GM18907 (cell line): ENCODE data around the gene GON4L.
A peak's percentile ranks its signal among the peaks of the same experiment; 100 is the strongest.
"Not testable (repeated sequence)": the region's sequence is repeated elsewhere in the genome, so short reads cannot be mapped to it uniquely, and the experiment has no call there.

ENCODE experiments used
- ATAC-seq: cut with Tn5 transposase; IDR thresholded peaks from one replicate; pipeline ENCODE4 v1.9.1; 2021; ENCODE audit warnings: mild to moderate bottlenecking, moderate library complexity; ENCODE audit not compliant: unreplicated experiment

The GON4L gene

DNA sequence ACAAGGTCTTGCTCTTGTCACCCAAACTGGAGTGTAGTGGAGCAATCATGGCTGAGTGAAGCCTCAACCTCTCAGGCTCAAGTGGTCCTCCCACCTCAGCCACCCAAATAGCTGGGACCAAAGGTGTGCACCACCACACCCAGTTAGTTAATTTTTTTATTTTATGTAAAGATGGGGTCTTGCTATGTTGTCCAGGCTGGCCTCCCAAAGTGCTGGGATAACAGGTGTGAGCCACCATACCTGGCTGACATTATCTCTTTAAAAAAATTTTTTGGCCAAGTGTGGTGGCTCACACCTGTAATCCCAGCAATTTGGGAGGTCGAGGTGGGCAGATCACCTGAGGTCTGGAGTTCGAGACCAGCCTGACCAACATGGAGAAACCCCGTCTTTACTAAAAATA lies 98.0 kb downstream of the GON4L start:
- ATAC-seq: not testable (repeated sequence)

- not testable (repeated sequence) for ATAC-seq
These were observed 108.9 kb downstream of the GON4L start for GRCh38 chr1:155748141-155748540.

GRCh38 chr1:155747586-155747985 lies 109.4 kb downstream of the GON4L start:
- ATAC-seq: not testable (repeated sequence)

- ATAC-seq: peak; percentile 88
These were observed 111.5 kb downstream of the GON4L start for GRCh38 chr1:155745284-155746228.

DNA sequence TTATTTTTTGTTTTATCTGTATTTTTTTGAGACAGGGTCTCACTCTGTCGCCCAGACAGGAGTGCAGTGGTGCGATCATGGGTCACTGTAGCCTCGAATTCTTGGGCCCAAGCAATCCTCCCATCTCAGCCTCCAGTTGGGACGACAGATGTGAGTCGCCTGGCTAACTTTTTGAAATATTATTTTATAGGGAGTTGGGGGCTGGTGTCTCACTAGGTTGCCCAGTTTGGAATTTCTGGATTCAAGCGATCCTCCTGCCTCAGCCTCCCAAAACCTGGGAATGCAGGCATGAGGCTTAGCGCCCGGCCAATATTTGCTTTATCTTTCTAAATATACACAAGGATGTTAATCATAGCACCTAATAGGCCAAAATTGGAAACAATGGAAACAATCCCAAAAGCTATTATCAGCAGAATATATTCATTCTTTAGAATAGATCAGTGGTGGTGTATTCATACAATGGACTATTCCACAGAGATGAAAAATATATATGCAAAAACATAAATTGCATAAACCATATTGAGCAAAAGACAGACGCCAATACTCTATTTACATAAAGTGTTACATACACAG lies 112.2 kb downstream of the GON4L start:
- no peak for ATAC-seq

DNA sequence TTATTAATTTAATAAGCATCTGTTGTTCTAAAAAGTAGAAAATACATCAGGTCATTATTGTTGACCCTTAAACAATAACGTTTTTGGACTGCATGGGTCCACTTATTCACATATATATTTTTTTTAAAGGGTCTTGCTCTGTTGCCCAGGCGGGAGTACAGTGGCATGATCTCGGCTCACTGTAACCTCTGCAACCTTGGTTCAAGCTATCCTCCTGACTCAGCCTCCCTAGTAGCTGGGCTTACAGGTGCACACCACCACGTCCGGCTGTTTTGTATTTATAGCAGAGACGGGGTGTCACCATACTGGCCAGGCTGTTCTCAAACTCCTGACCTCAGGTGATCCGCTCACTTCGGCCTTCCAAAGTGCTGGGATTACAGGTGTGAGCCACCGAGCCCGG lies 115.1 kb downstream of the GON4L start:
- no peak for ATAC-seq

DNA sequence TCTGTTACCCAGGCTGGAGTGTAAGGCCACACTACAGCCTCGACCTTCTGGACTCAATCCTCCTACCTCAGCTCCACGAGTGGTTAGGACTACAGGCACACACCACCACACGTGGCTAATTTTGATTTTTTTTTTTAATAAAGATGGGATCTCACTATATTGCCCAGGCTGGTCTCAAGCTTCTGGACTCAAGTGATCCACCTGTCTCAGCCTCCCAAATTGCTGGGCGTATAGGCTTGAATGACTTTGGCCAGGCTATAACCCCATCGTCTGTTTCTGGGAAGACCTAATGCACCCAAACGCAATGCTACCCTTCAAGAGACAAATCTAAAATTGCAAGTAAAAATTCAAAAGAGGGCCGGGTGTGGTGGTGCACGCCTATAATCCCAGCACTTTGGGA lies 116.0 kb downstream of the GON4L start:
- ATAC-seq: no peak

DNA sequence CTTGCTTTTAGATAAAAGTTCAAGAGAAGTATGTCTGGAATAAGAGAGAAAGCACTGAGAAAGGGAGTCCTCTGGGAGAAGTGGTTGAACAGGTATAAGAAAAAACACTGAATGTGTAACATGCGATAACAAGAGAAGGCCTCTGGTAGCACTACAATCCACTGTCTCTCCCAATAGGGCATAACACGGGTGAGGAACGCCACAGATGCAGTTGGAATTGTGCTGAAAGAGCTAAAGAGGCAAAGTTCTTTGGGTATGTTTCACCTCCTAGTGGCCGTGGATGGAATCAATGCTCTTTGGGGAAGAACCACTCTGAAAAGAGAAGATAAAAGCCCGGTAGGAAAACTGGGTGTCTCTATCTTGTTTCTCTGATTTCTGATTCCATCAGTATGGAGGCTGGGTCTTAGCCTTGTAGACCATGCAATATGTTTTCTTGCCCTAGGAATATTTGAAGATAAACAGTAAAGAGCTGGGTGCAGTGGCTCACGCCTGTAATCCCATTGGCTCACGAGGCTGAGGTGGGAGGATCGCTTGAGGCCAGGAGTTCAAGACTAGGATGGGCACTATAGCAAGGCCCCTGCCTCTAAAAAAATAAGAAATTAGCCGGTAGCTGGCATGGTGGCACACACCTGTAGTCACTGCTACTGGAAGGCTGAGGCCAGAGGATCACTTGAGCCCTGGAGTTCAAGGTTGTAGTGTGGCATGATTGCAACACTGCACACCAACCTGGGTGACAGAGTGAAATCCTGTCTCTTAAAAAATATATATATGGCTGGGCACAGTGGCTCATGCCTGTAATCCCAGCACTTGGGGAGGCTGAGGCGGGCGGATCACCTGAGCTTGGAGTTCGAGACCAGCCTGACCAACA lies 127.7 kb downstream of the GON4L start:
- no peak for ATAC-seq

GRCh38 chr1:155725142-155725541 lies 131.9 kb downstream of the GON4L start:
- ATAC-seq: no peak

DNA sequence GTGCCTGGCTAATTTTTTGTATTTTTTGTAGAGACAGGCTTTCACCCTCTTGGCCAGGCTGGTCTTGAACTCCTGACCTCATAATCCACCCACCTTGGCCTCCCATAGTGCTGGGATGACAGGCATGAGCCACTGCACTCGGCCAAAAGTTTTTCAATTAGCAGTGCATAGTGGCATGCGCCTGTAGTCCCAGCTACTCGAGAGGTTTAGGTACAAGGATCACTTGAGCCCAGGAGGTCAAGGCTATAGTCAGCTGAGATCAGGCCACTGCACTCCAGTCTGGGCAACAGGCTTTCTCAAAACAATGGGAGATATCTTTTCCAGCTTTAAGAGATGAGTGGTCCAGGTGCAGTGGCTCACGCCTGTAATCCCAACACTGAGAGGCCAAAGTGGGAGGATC lies 137.3 kb downstream of the GON4L start:
- no peak for ATAC-seq

DNA sequence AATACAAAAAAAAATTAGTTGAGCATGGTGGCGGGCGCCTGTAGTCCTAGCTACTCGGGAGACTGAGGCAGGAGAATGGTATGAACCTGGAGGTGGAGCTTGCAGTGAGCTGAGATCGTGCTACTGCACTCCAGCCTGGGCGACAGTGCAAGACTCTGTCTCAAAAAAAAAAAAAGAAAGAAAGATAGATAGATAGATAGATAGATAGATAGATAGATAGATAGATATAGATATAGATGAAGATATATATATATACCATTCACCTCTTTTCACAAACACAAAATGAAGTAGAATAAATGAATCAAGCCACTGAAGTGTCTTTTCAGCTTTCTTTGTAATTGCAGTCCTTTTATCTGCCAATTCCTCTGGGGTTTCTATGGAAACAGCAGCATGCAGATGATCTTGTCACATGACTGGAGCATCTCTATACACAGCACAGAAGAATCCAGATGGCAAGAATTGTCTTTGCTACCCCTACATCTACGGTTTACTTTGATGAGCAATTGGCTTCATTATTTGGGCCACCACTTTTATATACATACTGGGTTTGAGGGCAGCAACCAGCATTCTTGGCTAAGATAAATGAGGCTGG lies 138.4 kb downstream of the GON4L start:
- ATAC-seq: not testable (repeated sequence)

GRCh38 chr1:155717041-155717440 lies 140.0 kb downstream of the GON4L start:
- peak; percentile 61 for ATAC-seq

GRCh38 chr1:155715777-155716176 lies 141.2 kb downstream of the GON4L start:
- ATAC-seq: no peak

- not testable (repeated sequence) for ATAC-seq
These were observed 142.0 kb downstream of the GON4L start for GRCh38 chr1:155715056-155715455.

- no peak for ATAC-seq
These were observed 143.9 kb downstream of the GON4L start for GRCh38 chr1:155713075-155713474.

GRCh38 chr1:155712636-155713035 lies 144.4 kb downstream of the GON4L start:
- not testable (repeated sequence) for ATAC-seq

DNA sequence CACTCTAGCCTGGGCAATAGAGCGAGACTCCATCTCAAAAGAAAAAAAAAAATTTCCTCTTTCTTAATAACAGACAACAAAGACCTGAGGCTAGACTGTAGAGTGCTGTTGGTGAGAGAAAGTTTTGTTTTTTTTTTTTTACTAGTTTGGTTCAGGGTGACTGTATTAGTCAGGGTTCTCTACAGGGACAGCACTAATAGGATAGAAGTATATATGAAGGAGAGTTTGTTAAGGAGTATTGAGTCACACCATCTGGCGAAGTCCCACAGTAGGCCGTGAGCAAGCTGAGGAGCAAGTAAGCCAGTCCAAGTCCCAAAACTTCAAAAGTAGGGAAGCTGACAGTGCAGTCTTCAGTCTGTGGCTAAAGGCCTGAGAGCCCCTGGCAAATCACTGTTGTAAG lies 145.6 kb downstream of the GON4L start:
- ATAC-seq: not testable (repeated sequence)

GRCh38 chr1:155709391-155709790 lies 147.6 kb downstream of the GON4L start:
- ATAC-seq: no peak

GRCh38 chr1:155706139-155706538 lies 150.9 kb downstream of the GON4L start:
- no peak for ATAC-seq

- not testable (repeated sequence) for ATAC-seq
These were observed 152.6 kb downstream of the GON4L start for GRCh38 chr1:155704414-155704813.

DNA sequence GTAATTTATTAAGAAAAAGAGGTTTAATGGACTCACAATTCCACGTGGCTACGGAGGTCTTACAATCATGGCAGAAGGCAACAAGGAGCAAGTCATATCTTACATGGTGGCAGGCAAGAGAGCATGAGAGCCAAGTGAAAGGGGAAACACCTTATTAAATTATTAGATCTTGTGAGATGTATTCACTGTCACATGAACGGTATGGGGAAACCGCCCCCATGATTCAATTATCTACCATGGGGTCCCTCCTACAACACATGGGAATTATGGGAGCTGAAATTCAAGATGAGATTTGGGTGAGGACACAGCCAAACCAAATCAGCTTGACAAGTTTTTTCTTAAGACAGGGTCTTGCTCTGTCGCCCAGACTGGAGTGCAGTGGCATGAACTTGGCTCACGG lies 153.8 kb downstream of the GON4L start:
- ATAC-seq: no peak
